DND-41 (cell line): ENCODE data around the gene FARSA.

Source experiments
- CTCF ChIP-seq: IDR thresholded peaks from 2 replicates; pipeline ENCODE4 v1.5.1; 2012; ENCODE audit warnings: borderline replicate concordance, low read length, moderate library complexity, mild to moderate bottlenecking; ENCODE audit not compliant: poor library complexity, severe bottlenecking; ENCODE audit errors: extremely low read depth
- EZH2 ChIP-seq: IDR thresholded peaks from 3 replicates; pipeline ENCODE4 v1.6.1; 2012; ENCODE audit warnings: borderline replicate concordance, low read depth, mild to moderate bottlenecking, moderate library complexity, low read length, inconsistent platforms; ENCODE audit not compliant: severe bottlenecking

- TF ChIP-seq CTCF: no peak
- no peak for TF ChIP-seq EZH2
These were observed 21.1 kb upstream of the FARSA start for GRCh38 chr19:12954612-12954962.
